HG02798 (cell line): ENCODE results near the gene ENAH.
"Not testable (repeated sequence)": the region's sequence is repeated elsewhere in the genome, so short reads cannot be mapped to it uniquely, and the experiment has no call there.

Experiments
- ATAC-seq: cut with Tn5 transposase; IDR thresholded peaks from one replicate; pipeline ENCODE4 v1.9.1; 2021; ENCODE audit warnings: mild to moderate bottlenecking; ENCODE audit not compliant: unreplicated experiment, poor library complexity

The ENAH gene

GRCh38 chr1:225480825-225481434 is 172.0 kb downstream of the ENAH start:
- peak; percentile 86 for ATAC-seq

DNA sequence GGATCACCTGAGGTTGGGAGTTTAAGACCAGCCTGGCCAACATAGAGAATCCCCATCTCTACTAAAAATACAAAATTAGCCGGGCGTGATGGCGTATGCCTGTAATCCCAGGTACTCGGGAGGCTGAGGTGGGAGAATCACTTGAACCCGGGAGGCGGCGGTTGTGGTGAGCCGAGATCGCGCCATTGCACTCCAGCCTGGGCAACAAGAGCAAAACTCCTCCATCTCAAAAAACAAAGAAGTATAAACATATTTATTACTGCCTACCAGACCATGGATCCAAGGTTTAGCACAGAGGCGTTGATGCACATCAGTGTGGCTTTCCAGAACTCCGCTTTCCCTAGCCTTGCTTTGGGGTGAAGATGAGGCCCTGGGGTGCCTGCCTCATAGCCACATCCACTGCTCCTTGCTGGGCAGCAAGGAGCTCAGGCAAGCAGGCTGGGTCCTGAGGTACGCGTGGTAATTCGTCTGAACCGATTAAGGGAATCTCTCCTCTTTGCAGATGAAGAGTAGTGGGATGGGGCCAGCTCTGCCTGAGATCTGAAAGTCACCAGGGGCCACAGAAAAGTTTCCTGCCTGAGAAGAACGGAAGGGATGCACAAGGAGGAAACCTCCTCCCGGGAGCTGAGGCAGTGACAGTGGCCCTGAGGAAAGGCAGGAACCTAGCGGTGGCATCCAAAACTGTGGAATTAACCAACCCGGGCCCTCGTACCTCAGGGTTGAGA is 172.8 kb downstream of the ENAH start:
- no peak for ATAC-seq

DNA sequence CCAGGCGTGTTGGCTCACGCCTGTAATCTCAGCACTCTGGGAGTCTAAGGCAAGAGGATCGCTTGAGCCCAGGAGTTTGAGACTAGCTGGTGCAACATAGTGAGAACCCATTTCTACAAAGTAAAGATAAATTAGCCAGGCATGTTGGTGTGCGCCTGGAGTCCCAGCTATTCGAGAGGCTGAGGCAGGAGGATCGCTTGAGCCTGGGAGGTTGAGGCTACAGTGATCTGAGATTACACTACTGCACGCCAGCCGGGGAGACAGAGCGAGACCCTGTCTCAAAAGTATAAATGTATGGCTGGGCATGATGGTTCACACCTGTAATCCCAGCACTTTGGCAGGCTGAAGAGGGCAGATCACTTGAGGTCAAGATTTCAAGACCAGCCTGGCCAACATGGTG is 173.6 kb downstream of the ENAH start:
- no peak for ATAC-seq

- no peak for ATAC-seq
Measured at GRCh38 chr1:225477296-225477911, 175.5 kb downstream of the ENAH start.

- ATAC-seq = no peak
Measured at GRCh38 chr1:225476538-225476988, 176.4 kb downstream of the ENAH start.

- ATAC-seq = no peak
Measured at GRCh38 chr1:225476100-225476511, 176.8 kb downstream of the ENAH start.

- peak; percentile 87 for ATAC-seq
Measured at GRCh38 chr1:225474986-225475820, 177.7 kb downstream of the ENAH start.

- ATAC-seq = no peak
Measured at GRCh38 chr1:225474439-225474985, 178.4 kb downstream of the ENAH start.

DNA sequence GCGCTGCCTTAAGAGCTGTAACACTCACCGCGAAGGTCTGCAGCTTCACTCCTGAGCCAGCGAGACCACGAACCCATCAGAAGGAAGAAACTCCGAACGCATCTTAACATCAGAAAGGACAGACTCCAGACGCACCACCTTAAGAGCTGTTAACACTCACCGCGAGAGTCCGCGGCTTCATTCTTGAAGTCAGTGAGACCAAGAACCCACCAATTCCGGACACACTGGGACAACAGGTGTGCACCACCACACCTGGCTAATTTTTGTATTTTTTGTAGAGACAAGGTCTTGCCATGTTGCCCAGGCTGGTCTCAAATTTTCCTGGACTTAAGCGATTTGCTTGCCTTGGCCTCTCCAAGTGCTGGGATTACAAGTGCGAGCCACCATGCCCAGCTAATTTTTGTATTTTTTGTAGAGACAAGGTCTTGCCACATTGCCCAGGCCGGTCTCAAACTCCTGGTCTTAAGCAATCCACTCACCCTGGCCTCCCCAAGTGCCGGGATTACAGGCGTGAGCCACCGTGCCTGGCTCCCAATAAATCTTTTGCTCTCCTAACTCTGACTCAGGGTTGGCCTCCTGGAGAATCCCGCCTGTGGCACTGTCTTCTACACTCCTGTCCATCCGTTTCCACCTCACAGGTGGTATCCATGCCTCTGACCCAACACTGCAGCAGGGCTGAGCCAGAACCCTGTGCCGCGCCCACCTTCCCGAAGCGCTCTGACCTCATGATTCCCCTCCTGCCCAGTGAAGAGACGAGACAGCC is 179.1 kb downstream of the ENAH start:
- ATAC-seq = not testable (repeated sequence)

- not testable (repeated sequence) for ATAC-seq
Measured at GRCh38 chr1:225473266-225473665, 179.7 kb downstream of the ENAH start.

DNA sequence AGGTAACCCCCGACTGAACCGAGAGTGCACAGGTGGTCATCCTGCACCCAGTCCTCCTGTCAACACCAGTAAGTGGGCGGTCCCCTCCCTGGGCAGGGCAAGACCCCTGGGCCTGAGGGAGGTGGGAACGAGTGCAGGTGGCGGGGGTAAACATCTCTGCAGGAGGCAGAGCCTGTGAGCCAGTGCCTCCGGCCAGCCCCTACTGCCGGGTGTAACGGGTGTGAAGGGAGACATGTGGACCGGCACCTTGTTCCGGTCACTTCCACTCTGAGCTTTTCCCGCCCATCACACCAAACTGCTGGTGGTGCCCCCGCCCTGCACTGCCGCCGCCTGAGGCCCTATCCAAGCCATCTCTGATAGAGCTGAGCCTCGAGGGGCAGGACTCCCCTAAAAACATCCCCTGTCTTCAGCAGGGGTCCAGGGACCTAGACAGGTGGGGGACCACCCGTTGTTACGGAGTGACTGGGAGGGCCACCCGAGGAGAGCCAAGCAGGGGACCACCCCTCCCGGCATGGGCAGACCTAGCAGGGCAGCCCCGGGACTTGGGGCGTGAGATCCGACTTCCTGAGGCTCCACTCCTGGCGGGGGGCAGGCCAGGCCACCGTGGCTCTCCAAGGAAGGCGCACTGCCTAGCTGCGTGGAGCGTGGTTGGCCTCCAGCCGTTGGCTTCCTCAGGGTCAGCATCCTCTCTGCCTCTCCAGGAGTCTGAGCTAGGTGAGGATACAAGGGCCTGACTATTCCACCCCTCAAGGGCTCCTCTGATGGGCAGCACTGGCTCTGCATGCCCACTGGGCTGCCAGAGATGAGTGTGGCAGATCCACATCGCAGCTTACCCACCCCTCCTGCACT is 181.2 kb downstream of the ENAH start:
- no peak for ATAC-seq

DNA sequence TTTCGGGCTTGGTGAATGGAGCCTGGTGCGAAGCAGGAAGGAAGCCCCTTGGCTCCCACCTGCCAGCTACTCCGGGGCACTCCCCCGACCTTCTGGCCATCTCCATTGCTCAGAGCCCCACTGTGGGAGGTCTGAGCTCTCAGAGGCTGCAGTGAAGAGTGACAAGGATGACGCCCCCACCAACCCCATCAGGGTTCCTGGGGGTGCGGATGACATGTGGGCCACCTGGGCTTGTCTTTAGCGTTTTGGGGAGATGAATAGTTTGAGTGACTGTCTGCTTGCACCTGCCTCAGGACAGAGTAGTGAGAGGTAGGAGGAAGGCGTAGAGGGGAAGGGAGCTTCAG is 181.8 kb downstream of the ENAH start:
- no peak for ATAC-seq

- ATAC-seq = no peak
Measured at GRCh38 chr1:225470211-225471108, 182.5 kb downstream of the ENAH start.

GRCh38 chr1:225469051-225469450 is 183.9 kb downstream of the ENAH start:
- no peak for ATAC-seq

GRCh38 chr1:225468270-225469020 is 184.5 kb downstream of the ENAH start:
- no peak for ATAC-seq

DNA sequence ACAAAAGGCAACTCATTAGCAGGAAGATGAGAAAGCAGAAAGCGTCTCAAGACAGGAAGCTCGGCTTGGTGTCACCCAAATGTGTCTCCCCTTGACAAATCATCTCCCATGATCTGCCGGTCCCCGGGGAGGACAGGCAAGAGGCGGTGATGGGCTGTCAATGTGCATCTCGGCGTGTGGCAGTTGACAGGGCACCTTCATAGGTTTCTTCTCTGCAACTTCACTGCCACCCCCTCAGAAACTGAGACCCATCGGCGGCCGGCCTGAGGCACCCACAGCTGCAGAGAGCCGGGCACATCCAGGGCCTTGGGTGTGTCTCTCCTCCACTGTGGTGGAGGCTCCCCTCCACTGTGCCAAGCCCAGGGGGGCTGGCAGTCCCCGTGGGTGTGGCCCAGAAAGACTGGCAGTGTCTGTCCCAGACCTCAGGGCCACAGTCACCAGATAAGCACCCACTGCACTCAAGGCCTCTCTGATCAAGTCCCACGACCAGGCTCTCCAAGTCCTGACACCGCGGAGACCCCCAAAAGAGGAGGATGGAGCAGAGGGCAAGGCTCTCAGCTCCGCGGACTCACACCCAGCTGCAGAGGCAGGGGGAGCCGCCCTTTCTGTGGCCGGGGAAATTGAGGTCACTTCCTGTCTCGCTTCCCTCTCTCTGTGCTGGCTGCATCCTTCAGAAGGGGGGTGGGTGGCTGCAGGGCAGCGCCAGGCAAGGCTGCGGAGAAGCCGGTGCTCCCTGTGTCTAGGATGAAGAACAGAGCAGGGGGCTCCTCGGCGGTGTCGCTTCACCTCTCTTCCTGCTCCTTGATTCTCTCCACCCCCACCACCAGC is 185.5 kb downstream of the ENAH start:
- ATAC-seq = peak; percentile 96
